HG03196 (cell line): ENCODE data around the gene CACNA2D2.

Experiments
- ATAC-seq: cut with Tn5 transposase; IDR thresholded peaks from one replicate; pipeline ENCODE4 v1.9.1; 2021; ENCODE audit not compliant: unreplicated experiment

CACNA2D2 gene

DNA sequence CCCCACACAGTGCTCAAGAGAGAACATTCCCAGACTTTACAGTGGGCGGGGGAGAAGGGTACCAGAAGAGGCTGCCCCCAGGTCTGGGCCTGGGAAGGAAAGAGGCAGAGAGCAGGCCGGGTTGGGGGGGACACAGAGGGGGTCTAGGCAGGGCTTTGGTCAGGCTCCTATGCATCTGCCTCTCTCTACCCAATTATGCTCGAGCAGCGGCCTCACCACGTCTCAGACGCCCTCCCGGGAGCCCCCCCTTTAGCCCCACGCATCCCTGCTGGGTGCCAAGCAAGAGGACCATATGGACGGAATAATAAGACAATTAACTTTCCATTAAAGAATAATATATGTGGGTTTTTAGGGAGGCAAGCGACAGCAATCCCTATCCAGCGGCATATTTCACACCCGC lies 32.8 kb downstream of the CACNA2D2 start:
- ATAC-seq = no peak

DNA sequence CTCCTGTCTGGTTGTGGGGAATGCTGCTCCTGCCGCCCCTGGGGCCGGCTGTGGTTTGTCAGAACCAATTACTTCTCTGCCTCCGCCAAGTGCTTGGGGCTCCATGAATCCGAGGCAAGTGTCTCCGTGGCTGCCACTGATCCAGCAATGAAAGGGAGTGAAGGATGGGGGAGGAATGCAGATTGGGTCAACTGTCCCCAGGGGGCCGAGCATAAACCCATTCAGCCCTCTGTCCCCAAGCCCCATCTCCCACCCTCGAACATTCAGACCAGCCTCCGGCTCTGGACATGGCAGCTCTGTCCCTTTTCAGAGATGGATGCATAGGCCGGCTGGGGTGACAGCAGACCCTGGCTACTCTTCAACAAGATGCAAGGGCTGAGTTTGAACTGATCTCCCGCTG lies 35.5 kb downstream of the CACNA2D2 start:
- no peak for ATAC-seq

DNA sequence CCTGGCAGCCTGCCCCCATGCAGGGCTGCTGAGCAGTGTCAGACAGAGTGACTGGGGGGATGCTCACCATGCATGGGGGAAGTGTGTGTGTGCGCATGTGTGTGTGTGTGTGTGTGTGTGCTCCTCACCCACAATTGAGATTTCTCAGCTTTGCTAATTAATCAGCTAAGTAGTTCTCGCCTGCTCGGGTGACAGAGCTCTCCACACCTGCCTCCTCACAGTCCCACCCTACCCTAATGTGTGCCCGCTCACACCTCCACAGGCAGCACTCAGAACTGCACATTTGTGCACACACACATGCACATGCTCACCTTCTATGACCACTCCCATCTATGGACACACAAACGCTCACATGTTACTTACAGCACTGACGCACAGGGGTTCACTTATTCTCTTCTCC lies 37.3 kb downstream of the CACNA2D2 start:
- no peak for ATAC-seq

DNA sequence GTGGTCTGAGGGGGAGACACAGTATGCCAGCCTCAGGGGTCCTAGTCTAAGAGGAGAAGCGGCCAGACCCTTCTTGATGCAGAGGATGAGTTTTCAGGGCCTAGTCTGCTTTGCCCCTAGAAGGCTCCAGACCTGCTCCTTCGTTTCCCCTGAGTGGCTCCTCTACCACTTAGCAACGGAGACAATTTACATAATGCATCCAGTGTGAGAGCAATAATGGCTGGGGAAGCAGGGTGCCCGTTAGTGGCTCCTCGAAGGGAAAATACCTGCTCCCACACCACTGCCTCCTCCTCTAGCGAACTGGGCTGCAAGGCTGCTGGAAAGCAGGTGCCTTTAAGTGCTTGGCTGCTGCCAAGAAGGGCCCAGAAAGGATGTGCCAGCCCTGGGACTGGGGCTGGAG lies 38.9 kb downstream of the CACNA2D2 start:
- no peak for ATAC-seq

DNA sequence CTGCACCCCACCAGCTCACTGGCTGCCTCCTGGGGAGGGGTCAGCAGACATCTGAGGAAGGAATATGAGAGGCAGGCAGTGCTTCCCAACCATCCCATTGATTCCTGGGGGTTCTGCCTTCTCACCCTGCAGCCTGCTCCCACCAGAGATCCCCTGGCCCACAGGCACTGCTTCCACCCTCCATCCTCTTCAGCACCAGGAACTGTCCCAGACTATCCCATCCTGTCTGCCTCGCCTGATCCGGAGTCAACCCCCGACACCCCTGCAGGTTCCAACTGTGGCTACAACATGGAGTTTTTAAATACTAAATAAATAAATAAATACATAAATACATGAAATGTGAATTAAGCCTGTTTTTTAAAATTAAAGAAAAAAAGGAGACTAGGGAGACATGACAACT lies 43.6 kb downstream of the CACNA2D2 start:
- ATAC-seq = no peak

DNA sequence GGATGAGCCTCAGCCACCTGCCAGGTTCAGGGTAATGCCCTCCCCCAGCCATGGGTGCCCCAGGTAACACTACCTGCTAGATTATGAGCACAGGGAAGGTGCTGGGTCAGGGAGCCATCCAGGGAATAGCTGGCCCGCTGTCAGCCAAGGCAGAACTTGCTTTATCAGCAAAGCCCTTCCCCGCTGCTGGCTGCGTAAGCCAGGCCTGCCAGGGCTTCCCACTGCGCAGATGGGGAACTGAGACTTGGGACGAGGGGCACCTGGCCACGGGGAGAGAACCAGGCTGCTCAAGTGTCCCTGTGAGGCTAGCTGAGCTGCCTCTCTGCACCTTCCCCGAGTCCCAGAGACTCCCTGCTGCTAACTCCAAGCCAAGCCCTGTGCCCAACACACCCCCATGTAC lies 45.4 kb downstream of the CACNA2D2 start:
- ATAC-seq = no peak

DNA sequence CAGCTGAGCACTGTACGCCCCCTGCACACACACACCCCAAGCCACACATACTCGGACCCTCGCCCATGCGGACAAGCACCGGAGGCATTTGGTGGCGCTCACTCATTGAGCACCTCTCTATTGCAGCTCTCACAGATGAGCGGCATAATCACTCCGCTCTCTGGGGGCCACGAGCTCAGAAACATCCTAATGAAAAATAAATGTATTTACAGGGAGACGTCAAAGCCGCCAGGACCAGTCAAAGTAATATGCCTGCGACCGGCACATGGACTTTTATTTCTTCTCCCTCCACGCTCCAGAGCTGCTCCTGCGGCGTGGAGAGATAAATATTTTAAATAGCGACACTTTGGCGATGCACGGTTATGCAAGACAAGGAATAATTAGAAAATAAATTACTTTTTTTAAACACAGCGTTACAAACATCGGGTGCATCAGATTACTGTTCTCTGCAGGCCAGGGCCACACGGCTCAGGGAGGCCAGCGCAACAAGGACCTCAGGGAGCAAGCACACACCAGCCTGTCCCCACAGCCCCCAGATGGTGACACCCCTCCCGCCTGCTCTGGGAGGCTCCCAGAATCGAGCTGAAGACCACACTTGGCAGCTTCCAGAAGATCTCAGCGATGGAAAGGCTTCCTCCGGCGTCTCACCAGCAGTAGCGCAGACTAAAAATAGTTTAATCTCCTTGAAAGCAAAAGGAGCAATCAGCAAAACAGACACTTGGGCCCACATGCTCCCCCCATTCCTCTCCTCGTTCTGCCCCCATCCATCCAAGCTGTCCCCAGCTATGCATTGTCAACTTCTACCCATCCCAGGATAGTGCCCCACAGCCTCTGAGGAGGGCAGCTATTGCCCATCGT lies 48.0 kb downstream of the CACNA2D2 start:
- ATAC-seq = no peak

DNA sequence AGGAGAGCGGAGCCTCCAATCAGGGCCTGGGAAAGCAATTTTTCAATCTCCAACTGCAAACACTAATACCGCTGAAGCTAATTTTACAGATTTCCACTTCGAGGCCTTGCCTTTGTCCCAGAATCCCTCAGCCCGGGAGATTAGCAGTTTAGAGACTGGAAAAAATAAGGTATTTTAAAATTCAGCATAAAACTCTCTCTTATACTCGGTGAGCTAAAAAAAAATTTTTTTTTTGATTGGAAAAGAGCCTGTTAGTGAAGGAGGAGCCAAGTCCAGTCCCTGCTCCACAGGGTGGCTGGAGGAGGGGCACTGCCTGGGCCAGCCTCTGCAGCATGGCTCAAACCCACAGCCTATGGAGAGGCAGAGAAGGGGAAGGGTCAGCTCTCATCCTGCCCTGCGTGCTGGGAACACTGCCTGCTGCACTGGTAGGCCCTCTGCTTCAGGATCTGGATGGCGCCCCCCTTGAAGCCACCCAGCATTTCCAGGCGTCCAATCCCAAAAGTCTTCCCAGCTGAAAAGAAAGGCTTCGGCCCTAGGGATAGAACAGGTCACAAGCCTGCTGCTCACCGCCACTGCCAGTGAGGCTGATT lies 48.9 kb downstream of the CACNA2D2 start:
- ATAC-seq = no peak

DNA sequence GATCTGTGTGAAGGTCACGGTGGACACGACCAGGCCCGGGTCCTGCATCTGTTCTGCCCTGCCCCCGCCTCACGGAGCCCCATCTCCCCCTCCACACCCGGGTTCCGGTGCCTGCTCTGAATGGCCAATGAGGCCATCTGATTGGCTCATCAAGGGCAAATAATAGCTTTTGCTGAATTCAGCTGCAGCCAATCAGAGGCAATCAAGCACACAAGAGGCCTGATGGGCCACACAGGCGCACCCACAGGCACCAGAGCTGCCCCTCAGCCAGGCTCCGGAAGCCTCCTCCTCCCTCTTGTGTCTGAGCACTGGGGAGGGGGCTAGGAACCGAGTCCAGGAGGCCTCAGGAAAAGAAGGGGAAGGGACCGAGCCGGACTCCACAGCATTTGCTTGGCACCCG lies 49.5 kb downstream of the CACNA2D2 start:
- ATAC-seq = no peak

DNA sequence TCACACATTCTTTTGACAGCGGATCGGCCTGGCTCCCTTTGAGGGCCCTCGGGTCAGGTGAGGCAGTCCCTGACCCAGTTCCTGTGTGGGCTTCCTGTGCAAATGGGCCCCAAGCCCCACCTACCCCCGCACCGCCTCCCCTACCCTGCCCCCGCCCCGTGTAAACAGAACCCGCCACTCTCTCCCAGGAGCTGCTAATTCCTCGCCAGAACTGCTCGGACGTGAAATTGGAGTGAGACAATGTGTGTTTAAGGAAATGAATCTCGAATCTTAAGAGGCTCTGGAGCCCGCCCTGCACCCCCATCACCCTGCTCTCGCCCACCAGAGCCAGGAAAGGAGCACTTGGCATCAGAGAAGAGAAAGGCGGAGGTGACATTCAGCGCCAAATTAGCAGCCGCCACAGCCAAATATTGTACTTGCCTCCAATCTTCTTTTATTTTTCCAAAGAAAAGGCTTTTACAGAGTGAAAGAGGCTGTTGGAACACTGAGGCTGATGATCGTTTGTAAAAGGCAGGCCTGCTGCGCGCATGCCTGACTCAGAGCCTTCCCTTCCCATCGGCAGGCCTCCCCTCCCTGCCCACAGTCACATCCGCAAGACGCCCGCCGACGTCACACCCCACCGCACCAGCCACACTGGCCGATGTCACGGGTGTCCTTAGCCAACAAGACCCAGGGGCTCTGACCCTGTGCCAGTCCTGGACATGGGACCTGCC lies 53.1 kb downstream of the CACNA2D2 start:
- no peak for ATAC-seq

DNA sequence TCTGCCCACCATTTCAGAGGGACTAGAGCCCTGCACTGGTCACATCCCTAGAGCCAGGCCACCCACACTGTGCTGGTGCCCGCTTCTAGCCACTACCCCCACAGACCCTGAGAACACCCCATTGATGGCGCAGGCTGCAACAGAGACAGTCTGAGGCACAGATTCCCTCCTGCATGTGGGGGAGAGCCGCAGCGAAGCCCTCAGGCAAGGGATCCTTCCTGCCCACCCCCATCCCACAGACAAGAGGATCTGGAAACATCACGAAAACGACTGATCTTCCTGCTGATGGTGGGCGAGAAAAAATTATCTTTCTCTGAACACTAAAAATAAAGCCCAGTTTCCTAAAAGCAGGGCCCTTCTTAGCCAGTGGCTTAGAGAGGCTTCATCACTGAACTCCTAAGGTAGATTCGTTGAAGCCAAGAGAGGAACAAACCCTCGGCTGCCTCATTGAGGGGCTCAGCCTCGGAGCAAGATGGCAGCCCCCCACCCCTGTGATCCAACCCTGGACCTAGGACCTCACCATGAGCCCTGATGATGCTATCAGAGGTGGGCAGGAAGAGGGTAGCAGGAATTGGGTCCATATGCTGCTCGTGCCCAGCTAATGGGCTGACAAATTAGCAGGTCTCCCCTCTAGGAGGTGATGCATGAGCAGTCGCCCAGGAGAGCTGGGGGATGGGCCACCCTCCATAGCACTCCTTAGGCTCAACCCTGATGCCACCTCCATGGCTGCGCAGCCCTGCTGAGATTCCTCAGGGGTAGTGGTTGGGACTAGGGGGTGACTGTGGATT lies 54.5 kb downstream of the CACNA2D2 start:
- ATAC-seq = no peak

DNA sequence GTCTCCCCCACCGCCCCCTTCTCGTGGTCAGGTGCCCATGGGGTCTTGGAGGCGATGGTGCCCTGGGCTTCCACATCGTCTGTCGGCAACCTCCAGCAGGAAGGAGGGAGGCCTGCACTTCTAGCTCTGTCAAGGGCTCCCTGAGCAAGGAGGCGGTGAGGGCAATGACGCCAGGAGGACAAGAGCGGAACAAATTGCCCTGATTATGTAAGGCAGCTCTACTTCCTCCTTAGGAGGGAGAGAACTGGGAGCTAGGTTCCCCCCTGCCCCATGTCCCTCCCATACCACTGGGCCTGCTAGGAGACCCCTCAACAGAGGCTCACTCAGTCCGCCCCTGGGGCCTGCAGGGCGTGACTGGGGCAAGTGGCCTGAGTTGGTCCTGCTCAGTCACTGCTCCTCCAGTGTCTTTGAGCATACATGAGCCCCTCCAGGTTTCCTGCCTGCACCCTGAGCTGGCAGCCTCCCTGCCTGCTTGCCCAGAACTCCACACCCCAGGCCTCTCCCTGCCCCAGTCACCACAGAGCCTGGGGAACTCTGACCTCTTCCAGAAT lies 56.1 kb downstream of the CACNA2D2 start:
- ATAC-seq = no peak

DNA sequence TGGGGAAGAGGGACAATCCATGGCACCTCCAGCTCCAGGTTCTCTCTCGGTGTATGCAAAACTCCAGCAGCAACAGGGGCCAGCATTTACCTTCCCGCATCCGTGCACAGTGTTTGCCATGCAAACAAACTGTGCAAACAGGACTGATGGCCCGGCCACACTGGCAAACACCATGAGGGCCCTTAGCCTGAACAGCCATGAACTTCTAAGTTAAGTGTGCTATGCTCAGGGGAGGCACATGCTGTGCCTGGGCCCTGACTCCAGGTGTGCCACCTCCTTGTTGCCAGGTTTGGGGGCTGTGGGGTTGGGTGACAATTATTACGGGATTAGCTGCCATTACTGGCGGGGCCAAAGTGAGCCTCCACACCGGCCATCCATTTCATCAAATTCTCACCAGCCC lies 57.5 kb downstream of the CACNA2D2 start:
- no peak for ATAC-seq

DNA sequence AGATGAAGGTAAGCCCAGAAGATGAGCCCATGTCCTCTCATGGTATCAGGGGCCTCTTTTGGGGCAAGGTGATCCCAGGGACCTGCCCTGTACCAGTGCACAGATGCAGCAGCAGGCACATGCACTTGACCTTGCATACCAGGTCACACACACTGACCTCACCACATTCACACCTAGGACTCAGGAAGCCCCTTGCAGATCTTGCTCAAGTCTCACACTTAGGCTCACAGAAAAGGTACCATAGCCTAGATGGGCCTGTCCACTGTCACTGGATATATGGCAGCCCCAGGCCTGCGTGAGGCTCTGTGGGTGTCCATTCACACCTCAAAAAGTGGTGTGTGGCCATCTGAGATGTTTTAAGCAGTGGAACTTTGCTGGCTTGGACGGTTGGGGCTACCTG lies 58.7 kb downstream of the CACNA2D2 start:
- no peak for ATAC-seq

DNA sequence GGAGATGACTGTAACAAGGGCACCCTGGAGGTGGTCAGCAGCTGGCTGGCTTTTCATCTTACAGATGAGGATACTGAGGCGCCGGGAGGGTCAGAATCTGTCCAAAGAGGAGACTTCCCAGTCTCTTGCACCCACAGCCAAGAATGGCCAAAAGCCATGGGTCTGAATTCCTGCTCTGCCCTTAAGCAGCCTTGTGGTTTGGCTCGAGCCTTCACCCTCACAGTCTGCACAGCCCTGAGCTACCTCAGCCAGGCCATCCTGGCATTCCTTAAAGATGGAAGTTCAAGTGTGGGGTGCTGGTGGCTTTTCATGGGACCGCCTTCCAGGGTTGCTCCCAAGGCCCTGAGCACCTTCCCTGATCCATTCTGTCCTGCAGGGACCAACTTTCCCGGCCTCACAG lies 59.2 kb downstream of the CACNA2D2 start:
- ATAC-seq = no peak

DNA sequence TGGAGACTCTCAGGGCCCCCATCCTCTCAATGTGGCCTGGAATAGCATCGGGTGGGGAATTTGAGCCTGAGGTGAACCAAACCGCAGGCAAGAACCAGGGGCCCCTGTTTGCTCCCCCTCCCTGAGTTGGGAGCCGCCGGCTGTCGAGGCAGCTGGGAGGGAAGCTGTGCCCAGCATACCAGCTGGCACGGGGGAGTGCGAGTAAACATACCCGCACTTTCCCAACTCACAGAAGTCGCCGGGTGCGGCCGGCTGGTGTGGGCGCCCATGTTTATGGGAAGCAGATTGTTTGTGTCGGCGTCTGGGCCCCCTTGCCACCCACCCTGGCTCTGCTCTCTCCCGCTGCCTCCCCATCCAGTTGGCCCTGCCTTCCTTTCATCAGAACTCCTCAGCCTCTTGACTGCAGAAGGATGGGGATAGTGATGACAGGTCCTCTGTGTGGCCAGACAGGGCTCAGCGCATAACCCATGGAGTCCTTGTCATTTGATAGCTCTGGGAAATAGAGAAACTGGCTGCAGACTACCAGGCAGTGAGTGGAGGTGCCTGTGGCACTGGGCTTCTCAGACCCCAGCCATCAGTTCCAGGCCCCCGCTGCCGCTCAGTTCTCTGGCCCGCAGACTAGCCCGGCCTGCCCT lies 60.4 kb downstream of the CACNA2D2 start:
- ATAC-seq = no peak

DNA sequence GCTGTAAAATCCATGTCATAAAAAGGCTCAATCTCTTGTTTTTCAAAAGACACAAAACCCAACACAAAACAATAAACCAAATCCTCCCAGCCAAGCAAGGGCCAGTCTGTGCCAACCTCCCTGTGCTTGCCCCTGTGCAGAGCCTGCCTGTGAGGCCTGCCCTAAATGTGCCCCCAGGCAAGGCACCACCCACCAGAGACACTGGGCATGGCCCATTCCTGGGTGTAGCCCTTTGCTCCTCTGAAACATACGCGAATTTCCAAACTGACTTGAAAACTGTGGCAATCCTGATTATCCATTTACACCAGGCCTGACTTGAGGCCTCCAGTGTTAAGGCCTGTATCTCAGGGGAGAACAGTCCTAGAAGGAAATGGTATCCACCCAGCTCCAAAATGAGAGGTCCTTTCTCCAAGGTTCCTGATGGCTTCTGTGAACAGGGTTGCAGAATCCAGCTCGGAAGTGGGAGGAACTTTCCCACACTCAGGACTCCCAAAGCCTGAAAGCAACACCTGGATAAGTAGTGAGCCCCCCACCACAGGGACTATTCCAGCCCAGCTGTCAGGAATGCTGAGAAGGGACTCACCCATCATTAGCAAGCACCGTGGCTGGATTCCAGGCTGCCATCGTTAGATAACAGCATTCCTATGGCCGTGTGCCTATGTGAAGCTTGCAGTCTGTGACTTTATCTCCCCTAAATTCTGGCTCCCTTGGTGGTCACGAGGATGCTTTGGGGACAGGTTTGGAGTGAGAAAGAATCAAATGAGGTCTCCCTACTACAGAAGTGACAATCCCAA lies 61.8 kb downstream of the CACNA2D2 start:
- ATAC-seq = no peak

DNA sequence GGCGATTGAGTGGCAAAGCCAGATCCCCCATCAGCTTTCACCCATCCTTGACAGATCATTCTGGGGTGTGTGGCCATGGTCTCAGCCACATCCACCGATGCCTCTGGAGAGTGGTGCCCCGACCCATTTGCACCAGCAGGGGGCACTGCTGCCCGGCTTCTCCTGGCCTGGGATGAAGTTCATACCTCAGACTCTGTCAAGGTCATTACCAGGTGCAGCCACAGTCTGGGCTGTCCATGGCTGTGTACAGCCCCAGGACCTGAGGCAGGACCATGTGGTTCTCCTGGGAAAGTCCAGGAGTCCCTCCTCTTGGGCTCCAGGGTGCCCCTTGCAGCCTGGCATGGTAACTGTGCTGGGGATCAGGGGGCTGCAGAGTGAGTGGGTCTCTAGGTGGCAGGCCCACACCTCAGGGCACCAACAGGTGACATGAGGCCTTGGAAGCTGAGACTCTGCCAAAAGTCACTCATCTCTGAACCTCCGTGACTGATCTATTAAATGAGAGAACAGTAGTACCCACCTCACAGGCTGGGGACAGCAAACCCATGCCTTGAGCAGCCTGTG lies 67.2 kb downstream of the CACNA2D2 start:
- no peak for ATAC-seq

DNA sequence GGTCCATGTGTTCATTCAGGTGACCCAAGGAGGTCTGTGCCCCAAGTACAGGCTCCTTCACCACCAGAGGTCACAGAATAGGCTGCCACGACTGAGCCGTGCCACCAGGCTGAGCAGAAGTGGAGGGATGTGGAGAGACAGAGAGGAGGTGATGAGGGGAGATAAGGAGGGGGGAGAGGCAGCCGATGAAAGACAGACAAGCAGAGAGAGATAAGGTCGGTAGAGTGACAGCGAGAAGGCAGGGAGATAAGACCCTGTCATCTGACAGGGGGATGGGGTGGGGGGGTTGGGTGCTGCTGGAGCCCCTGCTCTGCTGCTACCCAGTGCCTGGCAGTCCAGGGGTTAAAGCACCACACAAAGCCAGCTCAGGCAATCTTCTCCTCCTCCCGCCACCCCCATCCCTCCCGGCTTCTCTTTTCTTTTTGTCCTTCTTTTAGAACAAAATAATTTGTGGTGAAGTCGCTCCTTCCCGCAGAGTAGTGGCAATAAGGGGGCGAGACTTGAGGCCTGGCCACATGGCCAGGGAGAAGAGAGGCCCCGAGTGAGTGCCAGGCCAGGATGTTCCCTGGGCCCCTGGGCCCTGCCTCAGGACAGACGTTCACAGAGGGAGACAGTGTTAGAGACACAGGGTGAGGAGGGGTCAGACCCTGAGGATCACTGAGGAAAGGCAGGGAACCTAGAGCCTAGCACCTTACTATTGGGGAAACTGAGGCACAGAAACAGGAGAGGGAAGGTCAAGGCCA lies 67.9 kb downstream of the CACNA2D2 start:
- ATAC-seq = no peak
